ENCODE measurements around the gene CTSA. TPM values are rescaled to one million over a fixed set of nuclear protein-coding genes. Genes with fewer than 3 reads are reported as not detected.
"Not testable (repeated sequence)": the region's sequence is repeated elsewhere in the genome, so short reads cannot be mapped to it uniquely, and the experiment has no call there.

CTSA gene
- total RNA-seq, 1 experiment from 2014 or later, result 27.9 TPM

- H3K4me3 ChIP-seq, result no peak overlapping the region
- H3K27me3 ChIP-seq, result no peaks in the 10 kb centered on the region
- no peaks in the 10 kb centered on the region for H3K9me3 ChIP-seq
- peaks cover 30% of the 10 kb centered on the region for H3K36me3 ChIP-seq
- DNase-seq, result no peak
Observed at GRCh38 chr20:45886590-45887345, 4.4 kb upstream of the CTSA start.

- Histone ChIP-seq H3K36me3 (peaks cover 30% of the 10 kb centered on the region), H3K27me3 (no peaks in the 10 kb centered on the region), H3K4me3 (no peak within 1 kb of the TSS), H3K9me3 (no peaks in the 10 kb centered on the region)
- DNase-seq, result no peak
Observed at GRCh38 chr20:45887346-45887715, 3.8 kb upstream of the CTSA start, which contains the start of gene SPATA25. Gene SPATA25 (minus strand): TSS chr20:45887622. CDS start chr20:45887590, 32 bp downstream.

- H3K4me3 ChIP-seq, result no peak overlapping the region
- no peaks in the 10 kb centered on the region for H3K9me3 ChIP-seq
- DNase-seq, result no peak
- H3K36me3 ChIP-seq, result peaks cover 25% of the 10 kb centered on the region
- no peaks in the 10 kb centered on the region for H3K27me3 ChIP-seq
Observed at GRCh38 chr20:45888681-45889080, 2.5 kb upstream of the CTSA start.

- peak overlapping the region; percentile 92 for H3K4me3 ChIP-seq
- H3K27me3 ChIP-seq, result no peaks in the 10 kb centered on the region
- H3K9me3 ChIP-seq, result no peaks in the 10 kb centered on the region
- peaks cover 19% of the 10 kb centered on the region for H3K36me3 ChIP-seq
- peak; percentile 50 for DNase-seq
Observed at GRCh38 chr20:45890077-45890984, 804 bp upstream of the CTSA start.

- H3K9me3 ChIP-seq, result no peaks in the 10 kb centered on the region
- H3K36me3 ChIP-seq, result peaks cover 21% of the 10 kb centered on the region
- peak; percentile 23 for DNase-seq
- H3K4me3 ChIP-seq, result peak overlapping the region; percentile 92
- H3K27me3 ChIP-seq, result no peaks in the 10 kb centered on the region
Observed at GRCh38 chr20:45892049-45892825, 1.1 kb downstream of the CTSA start.

GRCh38 chr20:45892828-45893500 lies 1.8 kb downstream of the CTSA start:
- Histone ChIP-seq H3K36me3 (peaks cover 25% of the 10 kb centered on the region), H3K9me3 (no peaks in the 10 kb centered on the region), H3K27me3 (no peaks in the 10 kb centered on the region), H3K4me3 (peak overlapping the region; percentile 92; the same call in 1 of the 2 replicates)
- no peak for DNase-seq

GRCh38 chr20:45893831-45894230 lies 2.7 kb downstream of the CTSA start:
- DNase-seq, result no peak
- Histone ChIP-seq H3K27me3 (no peaks in the 10 kb centered on the region), H3K4me3 (no peak overlapping the region), H3K9me3 (no peaks in the 10 kb centered on the region), H3K36me3 (peaks cover 27% of the 10 kb centered on the region)

GRCh38 chr20:45894797-45895196 lies 3.7 kb downstream of the CTSA start:
- H3K4me3 ChIP-seq, result no peak overlapping the region
- no peaks in the 10 kb centered on the region for H3K9me3 ChIP-seq
- H3K36me3 ChIP-seq, result peaks cover 27% of the 10 kb centered on the region
- H3K27me3 ChIP-seq, result no peaks in the 10 kb centered on the region
- no peak for DNase-seq

GRCh38 chr20:45896641-45897161 lies 5.6 kb downstream of the CTSA start:
- Histone ChIP-seq H3K27me3 (no peaks in the 10 kb centered on the region), H3K36me3 (peaks cover 43% of the 10 kb centered on the region), H3K4me3 (no peak overlapping the region), H3K9me3 (no peaks in the 10 kb centered on the region)
- no peak for DNase-seq

- H3K36me3 ChIP-seq, result peaks cover 49% of the 10 kb centered on the region
Observed at GRCh38 chr20:45897289-45897688, 6.2 kb downstream of the CTSA start.

GRCh38 chr20:45897692-45898091 lies 6.6 kb downstream of the CTSA start:
- no peak overlapping the region for H3K4me3 ChIP-seq
- no peak for DNase-seq
- no peaks in the 10 kb centered on the region for H3K9me3 ChIP-seq
- H3K36me3 ChIP-seq, result peaks cover 49% of the 10 kb centered on the region
- no peaks in the 10 kb centered on the region for H3K27me3 ChIP-seq

More at GRCh38 chr20:45897289-45897688, 6.2 kb downstream of the CTSA start:
- Histone ChIP-seq H3K4me3 (no peak overlapping the region), H3K27me3 (no peaks in the 10 kb centered on the region), H3K9me3 (no peaks in the 10 kb centered on the region)
- DNase-seq, result no peak

- H3K36me3 ChIP-seq, result peaks cover 51% of the 10 kb centered on the region
- no peak for DNase-seq
- H3K9me3 ChIP-seq, result no peaks in the 10 kb centered on the region
- no peak overlapping the region for H3K4me3 ChIP-seq
- no peaks in the 10 kb centered on the region for H3K27me3 ChIP-seq
Observed at GRCh38 chr20:45898285-45898684, 7.2 kb downstream of the CTSA start.

GRCh38 chr20:45899046-45899835 lies 8.1 kb downstream of the CTSA start:
- no peak for DNase-seq
- Histone ChIP-seq H3K4me3 (no peak overlapping the region), H3K36me3 (peaks cover 56% of the 10 kb centered on the region), H3K27me3 (no peaks in the 10 kb centered on the region), H3K9me3 (no peaks in the 10 kb centered on the region)

GRCh38 chr20:45901332-45901731 lies 10.2 kb downstream of the CTSA start:
- DNase-seq, H3K9me3 ChIP-seq, H3K27me3 ChIP-seq, H3K4me3 ChIP-seq: not testable (repeated sequence)
- H3K36me3 ChIP-seq, result peaks cover 75% of the 10 kb centered on the region

GRCh38 chr20:45902199-45902701 lies 11.1 kb downstream of the CTSA start:
- no peak overlapping the region for H3K4me3 ChIP-seq
- H3K9me3 ChIP-seq, result no peaks in the 10 kb centered on the region
- peaks cover 70% of the 10 kb centered on the region for H3K36me3 ChIP-seq
- DNase-seq, result no peak
- no peaks in the 10 kb centered on the region for H3K27me3 ChIP-seq

All from MG63 (cell line).